Common myeloid progenitor, CD34-positive (primary cell): ENCODE results near the gene GRB10.

ENCODE experiments used
- CTCF ChIA-PET: fragments of 350-600 bp; sonication (Branson Sonifier 250); formaldehyde crosslinking; loops from one replicate; lab custom pipeline; 2021; ENCODE audit warnings: antibody characterized with exemption; lab: Charles Lee
- POLR2A ChIA-PET: fragments of 350-600 bp; sonication (Branson Sonifier 250); formaldehyde crosslinking; loops from one replicate; lab custom pipeline; 2021; ENCODE audit warnings: antibody characterized with exemption; lab: Charles Lee
- DNase-seq, 3 donors: peaks; one replicate each; pipeline versions ENCODE4 v3.0.0 to v3.0.0-alpha.2; 2013
- H3K27ac ChIP-seq, 2 experiments: 1 replicate in 1 of 2; 2 replicates in 1 of 2; pipeline ENCODE4 v1.7.0; 2013; ENCODE audit warnings: inconsistent platforms in 2 of 2, low read length in 2 of 2, mild to moderate bottlenecking in 2 of 2, low read depth in 1 of 2, moderate library complexity in 1 of 2; ENCODE audit not compliant: severe bottlenecking in 2 of 2, insufficient read depth in 1 of 2, poor library complexity in 1 of 2
- H3K27me3 ChIP-seq, 5 experiments: replicated peaks in 2 of 5; 1 replicate in 3 of 5; 2 replicates in 2 of 5; pipeline versions ENCODE4 v1.6.1 to v1.7.0; 2013; ENCODE audit warnings: low read length in 4 of 5, mild to moderate bottlenecking in 2 of 5, moderate library complexity in 2 of 5, inconsistent platforms in 1 of 5; ENCODE audit not compliant: insufficient read depth in 5 of 5, control insufficient read depth in 4 of 5
- H3K36me3 ChIP-seq, 4 experiments: 1 replicate in 2 of 4; 2 replicates in 2 of 4; pipeline versions ENCODE4 v1.6.1 to v1.7.0; 2013; ENCODE audit warnings: low read length in 3 of 4, control low read depth in 1 of 4, mild to moderate bottlenecking in 1 of 4; ENCODE audit not compliant: control insufficient read depth in 4 of 4, insufficient read depth in 4 of 4
- H3K4me1 ChIP-seq, 4 experiments: 1 replicate in 3 of 4; 2 replicates in 1 of 4; pipeline versions ENCODE4 v1.6.1 to v1.7.1; 2013; ENCODE audit warnings: low read length in 3 of 4, mild to moderate bottlenecking in 3 of 4, control low read depth in 1 of 4, inconsistent platforms in 1 of 4, moderate library complexity in 1 of 4; ENCODE audit not compliant: control insufficient read depth in 4 of 4, insufficient read depth in 4 of 4; ENCODE audit errors: control extremely low read depth in 1 of 4
- H3K4me3 ChIP-seq, 7 experiments: 1 replicate in 4 of 7; 2 replicates in 3 of 7; pipeline versions ENCODE4 v1.5.1 to v1.7.0; 2013; ENCODE audit warnings: mild to moderate bottlenecking in 7 of 7, low read length in 6 of 7, moderate library complexity in 6 of 7, inconsistent platforms in 2 of 7, low read depth in 2 of 7, control low read depth in 1 of 7; ENCODE audit not compliant: insufficient read depth in 4 of 7, control insufficient read depth in 1 of 7; ENCODE audit errors: extremely low read depth in 1 of 7
- H3K9me3 ChIP-seq, 5 experiments: 1 replicate in 4 of 5; 2 replicates in 1 of 5; pipeline versions ENCODE4 v1.6.1 to v1.7.1; 2013; ENCODE audit warnings: low read length in 4 of 5, mild to moderate bottlenecking in 2 of 5, inconsistent platforms in 1 of 5, low read depth in 1 of 5, moderate library complexity in 1 of 5; ENCODE audit not compliant: control insufficient read depth in 4 of 5, insufficient read depth in 2 of 5; ENCODE audit errors: control extremely low read depth in 1 of 5
- WGBS: methylation state at CpG from one replicate; pipeline ENCODE4 v1.1.5; 2013; ENCODE audit not compliant: insufficient coverage; 5-methylcytosine and 5-hydroxymethylcytosine counted together

GRB10 gene

GRCh38 chr7:50540785-50541579 is 241.7 kb downstream of the GRB10 start:
- Histone ChIP-seq H3K9me3 (no peaks in the 10 kb centered on the region), H3K4me1 (no peaks in the 10 kb centered on the region), H3K27ac (no peak overlapping the region), H3K27me3 (no peaks in the 10 kb centered on the region), H3K36me3 (no peaks in the 10 kb centered on the region), H3K4me3 (no peak overlapping the region)
- WGBS: 100% methylated on average over 8 of the region's 9 CpGs
- ChIA-PET CTCF (interaction anchor here (0.7 to 1.3 kb wide), 4 partner anchors 10 to 66 kb away, joined by 3 to 4 read pairs (median 3); no protein-coding TSS in a partner anchor), POLR2A (interaction anchor here (0.6 kb wide), 1 partner anchor 17 kb away, joined by 4 read pairs; no protein-coding TSS in a partner anchor)
- no peak for DNase-seq
